Measurements from ENCODE around the gene DDX6. TPM values are rescaled to one million over a fixed set of nuclear protein-coding genes. Genes with fewer than 3 reads are reported as not detected.
"Not testable (repeated sequence)": the region's sequence is repeated elsewhere in the genome, so short reads cannot be mapped to it uniquely, and the experiment has no call there.

DDX6 gene
- polyA plus RNA-seq, 2 of the 4 experiments (the other 2 are of a cell fraction): 36.3 to 41.4 TPM

GRCh38 chr11:118786657-118787056, 4.3 kb downstream of the DDX6 start:
- ATAC-seq: no peak
- POLR2A ChIA-PET: interaction anchor here (0.7 kb wide), 1 partner anchor 20 kb away, joined by 3 read pairs; no protein-coding TSS in a partner anchor
- H3K4me3 ChIP-seq: no peak overlapping the region

GRCh38 chr11:118785362-118785761, 5.6 kb downstream of the DDX6 start:
- no peak for DNase-seq (ENCODE audit: low read depth in 1 of 2, low spot score in 1 of 2)
- ChIA-PET POLR2A (no interaction called here), CTCF (interaction anchor here (0.7 to 1.5 kb wide), 4 partner anchors 14 to 521 kb away, joined by 3 read pairs; no protein-coding TSS in a partner anchor)
- FAIRE-seq: no peak
- Histone ChIP-seq H3K9me3 (no peaks in the 10 kb centered on the region), H3K4me1 (peaks cover 24% of the 10 kb centered on the region), H3K4me2 (peak overlapping the region; percentile 30; the same call in 1 of the 3 replicates), H3K4me3 (no peak overlapping the region), H3K27ac (no peak overlapping the region)
- 58% methylated on average over 3 of the region's 3 CpGs for WGBS (ENCODE audit: missing lambda C conversion rate)
- ATAC-seq: no peak
- TF ChIP-seq FOSL2 (IDR thresholded peaks at IDR 0.05): no peak; the same call in 1 of the 2 replicates
- peak; percentile 42; the same call in 1 of the 2 replicates for TF ChIP-seq FOSL2 (CRISPR knock-in tag; IDR thresholded peaks at IDR 0.05)
- TF ChIP-seq KDM1A (IDR thresholded peaks at IDR 0.05; ENCODE audit: low read depth): no peak

More at GRCh38 chr11:118786657-118787056, 4.3 kb downstream of the DDX6 start:
- FAIRE-seq (no peak), DNase-seq (ENCODE audit: low read depth in 1 of 2, low spot score in 1 of 2) (no peak)
- CTCF ChIA-PET: interaction anchor here (1.5 kb wide), 1 partner anchor 15 kb away, joined by 3 read pairs; no protein-coding TSS in a partner anchor
- Histone ChIP-seq H3K27ac (no peak overlapping the region), H3K4me1 (peaks cover 24% of the 10 kb centered on the region), H3K9me3 (no peaks in the 10 kb centered on the region), H3K4me2 (peak overlapping the region; percentile 30; the same call in 1 of the 3 replicates)
- TF ChIP-seq RAD21 (conservative IDR thresholded peaks at IDR 0.05 in 1 of 2, IDR thresholded peaks at IDR 0.05 in 1 of 2) (no peak), MAX (IDR thresholded peaks at IDR 0.05) (no peak), HOXB5 (CRISPR knock-in tag; IDR thresholded peaks at IDR 0.05) (no peak), GATA3 (IDR thresholded peaks at IDR 0.05; ENCODE audit: borderline replicate concordance) (no peak), ZC3H11A (IDR thresholded peaks at IDR 0.05) (no peak), FOSB (CRISPR knock-in tag; IDR thresholded peaks at IDR 0.05) (no peak), CHD2 (IDR thresholded peaks at IDR 0.05; ENCODE audit: low read length, partially characterized antibody) (no peak), MAFK (IDR thresholded peaks at IDR 0.05; ENCODE audit: partially characterized antibody) (no peak), CBX2 (IDR thresholded peaks at IDR 0.05; ENCODE audit: borderline replicate concordance, low read depth) (no peak), POLR2AphosphoS2 (conservative IDR thresholded peaks at IDR 0.05; ENCODE audit: low read length) (no peak), RNF2 (IDR thresholded peaks at IDR 0.05; ENCODE audit: borderline replicate concordance, low read depth) (no peak)
- 74% methylated on average over 2 of the region's 2 CpGs for WGBS (ENCODE audit: missing lambda C conversion rate)

- POLR2A ChIA-PET: no interaction called here
- CTCF ChIA-PET: interaction anchor here (0.6 to 1.5 kb wide), 5 partner anchors 12 to 154 kb away, joined by 3 to 4 read pairs (median 3); no protein-coding TSS in a partner anchor
- TF ChIP-seq HEYL (CRISPR knock-in tag; IDR thresholded peaks at IDR 0.05) (no peak), BCL3 (IDR thresholded peaks at IDR 0.05) (no peak), TP53 (CRISPR knock-in tag; IDR thresholded peaks at IDR 0.05) (no peak), PBX3 (IDR thresholded peaks at IDR 0.05) (no peak)
These were observed 7.1 kb downstream of the DDX6 start for GRCh38 chr11:118783724-118784495.

GRCh38 chr11:118783324-118783723, 7.6 kb downstream of the DDX6 start:
- H3K4me3 ChIP-seq; H3K27ac ChIP-seq; H3K4me2 ChIP-seq; FAIRE-seq; H3K9me3 ChIP-seq; ATAC-seq; POLR2A ChIA-PET; DNase-seq (ENCODE audit: low read depth in 1 of 2, low spot score in 1 of 2): not testable (repeated sequence)
- 92% methylated on average over 5 of the region's 5 CpGs for WGBS (ENCODE audit: missing lambda C conversion rate)
- CTCF ChIA-PET: interaction anchor here (1.5 kb wide), 1 partner anchor 15 kb away, joined by 3 read pairs; no protein-coding TSS in a partner anchor
- peaks cover 19% of the 10 kb centered on the region for H3K4me1 ChIP-seq

More at GRCh38 chr11:118783724-118784495, 7.1 kb downstream of the DDX6 start:
- ATAC-seq (no peak), DNase-seq (ENCODE audit: low read depth in 1 of 2, low spot score in 1 of 2) (no peak), FAIRE-seq (no peak)
- no peak overlapping the region for H3K4me3 ChIP-seq
- no peak overlapping the region for H3K4me2 ChIP-seq
- peaks cover 21% of the 10 kb centered on the region for H3K4me1 ChIP-seq
- H3K9me3 ChIP-seq: no peaks in the 10 kb centered on the region
- no peak overlapping the region for H3K27ac ChIP-seq
- 81% methylated on average over 8 of the region's 8 CpGs for WGBS (ENCODE audit: missing lambda C conversion rate)
